SK-N-SH treated with all-trans-retinoic acid at 6 μM for 48 hours (cell line): ENCODE results near the gene DDAH1.

Source experiments
- ARNTL ChIP-seq: fragments of 450-650 bp; formaldehyde crosslinking; IDR thresholded peaks from 2 replicates; pipeline ENCODE4 v1.5.0; 2020; ENCODE audit warnings: low read depth, mild to moderate bottlenecking, moderate library complexity, borderline replicate concordance
- BACH2 ChIP-seq: fragments of 250-450 bp; sonication (Bioruptor Pico); IDR thresholded peaks from 2 replicates; pipeline ENCODE4 v1.9.0; 2021; ENCODE audit warnings: mild to moderate bottlenecking, borderline replicate concordance
- CREB5 ChIP-seq: fragments of 250-450 bp; sonication (Bioruptor Pico); IDR thresholded peaks from 2 replicates; pipeline ENCODE4 v1.5.1; 2020; ENCODE audit warnings: low read depth, mild to moderate bottlenecking, moderate library complexity
- ESRRG ChIP-seq: fragments of 250-450 bp; sonication (Bioruptor Pico); IDR thresholded peaks from 2 replicates; pipeline ENCODE4 v1.6.1; 2021; ENCODE audit warnings: mild to moderate bottlenecking
- PATZ1 ChIP-seq: fragments of 250-450 bp; sonication (Bioruptor Pico); IDR thresholded peaks from 2 replicates; pipeline ENCODE4 v1.8.0; 2020; ENCODE audit warnings: mild to moderate bottlenecking, moderate library complexity, borderline replicate concordance
- POU6F1 ChIP-seq: fragments of 250-450 bp; sonication (Bioruptor Pico); IDR thresholded peaks from 2 replicates; pipeline ENCODE4 v1.8.0; 2021; ENCODE audit warnings: low read depth, mild to moderate bottlenecking, moderate library complexity, borderline replicate concordance
- PPARA ChIP-seq: fragments of 250-450 bp; sonication (Bioruptor Pico); IDR thresholded peaks from 2 replicates; pipeline ENCODE4 v1.5.0; 2020; ENCODE audit warnings: mild to moderate bottlenecking, borderline replicate concordance
- RARB ChIP-seq: fragments of 250-450 bp; sonication (Bioruptor Pico); IDR thresholded peaks from 2 replicates; pipeline ENCODE4 v1.8.0; 2021; ENCODE audit warnings: mild to moderate bottlenecking, moderate library complexity
- ZFP3 ChIP-seq: fragments of 250-450 bp; sonication (Bioruptor Pico); IDR thresholded peaks from 2 replicates; pipeline ENCODE4 v1.5.0; 2020; ENCODE audit warnings: mild to moderate bottlenecking, moderate library complexity
- ZFP30 ChIP-seq: fragments of 450-650 bp; formaldehyde crosslinking; IDR thresholded peaks from 2 replicates; pipeline ENCODE4 v1.5.0; 2022; ENCODE audit warnings: mild to moderate bottlenecking, moderate library complexity
- ZNF565 ChIP-seq: fragments of 450-650 bp; formaldehyde crosslinking; conservative IDR thresholded peaks from 2 replicates; pipeline ENCODE4 v1.5.0; 2020; ENCODE audit warnings: low read depth, mild to moderate bottlenecking, moderate library complexity

- TF ChIP-seq POU6F1 (CRISPR knock-in tag) (no peak), ZNF565 (no peak), BACH2 (no peak), ARNTL (CRISPR knock-in tag) (no peak), PATZ1 (CRISPR knock-in tag) (no peak), CREB5 (no peak), ZFP3 (CRISPR knock-in tag) (no peak), ESRRG (CRISPR knock-in tag) (no peak), ZFP30 (no peak), RARB (CRISPR knock-in tag) (no peak), PPARA (CRISPR knock-in tag) (no peak)
Observed at GRCh38 chr1:85313888-85314696, 150.9 kb downstream of the DDAH1 start.
